GM12874 (cell line): ENCODE data around the gene EIF1AX.

Source experiments
- TF ChIP-seq, protein P1 (sequence below): IDR thresholded peaks from 2 replicates; pipeline ENCODE4 v1.5.1; 2011; ENCODE audit warnings: low read depth, mild to moderate bottlenecking, control low read depth, low read length, moderate library complexity; ENCODE audit not compliant: insufficient read depth

The EIF1AX gene

DNA sequence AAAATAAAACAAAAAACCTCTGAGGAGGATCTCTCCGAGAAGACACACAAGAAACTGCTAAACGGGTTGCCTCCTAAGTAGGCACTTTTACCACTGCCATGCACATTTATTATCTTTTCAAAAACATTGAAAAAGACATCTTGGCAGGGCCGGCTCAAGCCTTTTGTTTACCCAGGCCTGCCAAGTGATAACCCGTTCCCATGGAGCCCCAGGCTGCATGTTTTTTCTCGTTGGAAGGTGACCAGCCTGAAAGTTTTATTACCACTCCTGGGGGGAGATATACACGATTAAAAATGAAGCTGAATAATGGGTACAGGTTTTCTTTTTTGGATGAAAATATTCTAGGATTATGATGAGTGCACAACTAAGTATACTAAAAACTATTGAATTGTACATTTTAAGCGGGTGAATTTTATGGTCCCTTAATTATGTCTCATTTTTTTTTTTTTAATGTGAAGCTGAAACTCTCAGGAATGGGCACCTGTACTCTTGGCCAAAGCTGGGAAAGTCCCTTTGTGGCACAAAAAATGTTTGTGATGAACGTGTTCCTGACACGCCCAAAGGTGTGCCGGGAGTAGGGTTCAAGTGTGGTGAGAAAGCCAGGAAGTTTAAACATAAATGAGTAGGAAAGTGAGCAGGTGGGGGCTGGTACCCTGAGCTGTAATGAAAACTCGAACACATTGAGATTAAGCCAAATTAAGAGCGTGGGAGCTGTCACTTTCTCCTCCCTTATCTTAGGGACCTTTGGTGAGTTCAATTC lies 23.4 kb downstream of the EIF1AX start:
- TF ChIP-seq, protein P1, sequence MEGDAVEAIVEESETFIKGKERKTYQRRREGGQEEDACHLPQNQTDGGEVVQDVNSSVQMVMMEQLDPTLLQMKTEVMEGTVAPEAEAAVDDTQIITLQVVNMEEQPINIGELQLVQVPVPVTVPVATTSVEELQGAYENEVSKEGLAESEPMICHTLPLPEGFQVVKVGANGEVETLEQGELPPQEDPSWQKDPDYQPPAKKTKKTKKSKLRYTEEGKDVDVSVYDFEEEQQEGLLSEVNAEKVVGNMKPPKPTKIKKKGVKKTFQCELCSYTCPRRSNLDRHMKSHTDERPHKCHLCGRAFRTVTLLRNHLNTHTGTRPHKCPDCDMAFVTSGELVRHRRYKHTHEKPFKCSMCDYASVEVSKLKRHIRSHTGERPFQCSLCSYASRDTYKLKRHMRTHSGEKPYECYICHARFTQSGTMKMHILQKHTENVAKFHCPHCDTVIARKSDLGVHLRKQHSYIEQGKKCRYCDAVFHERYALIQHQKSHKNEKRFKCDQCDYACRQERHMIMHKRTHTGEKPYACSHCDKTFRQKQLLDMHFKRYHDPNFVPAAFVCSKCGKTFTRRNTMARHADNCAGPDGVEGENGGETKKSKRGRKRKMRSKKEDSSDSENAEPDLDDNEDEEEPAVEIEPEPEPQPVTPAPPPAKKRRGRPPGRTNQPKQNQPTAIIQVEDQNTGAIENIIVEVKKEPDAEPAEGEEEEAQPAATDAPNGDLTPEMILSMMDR = no peak

DNA sequence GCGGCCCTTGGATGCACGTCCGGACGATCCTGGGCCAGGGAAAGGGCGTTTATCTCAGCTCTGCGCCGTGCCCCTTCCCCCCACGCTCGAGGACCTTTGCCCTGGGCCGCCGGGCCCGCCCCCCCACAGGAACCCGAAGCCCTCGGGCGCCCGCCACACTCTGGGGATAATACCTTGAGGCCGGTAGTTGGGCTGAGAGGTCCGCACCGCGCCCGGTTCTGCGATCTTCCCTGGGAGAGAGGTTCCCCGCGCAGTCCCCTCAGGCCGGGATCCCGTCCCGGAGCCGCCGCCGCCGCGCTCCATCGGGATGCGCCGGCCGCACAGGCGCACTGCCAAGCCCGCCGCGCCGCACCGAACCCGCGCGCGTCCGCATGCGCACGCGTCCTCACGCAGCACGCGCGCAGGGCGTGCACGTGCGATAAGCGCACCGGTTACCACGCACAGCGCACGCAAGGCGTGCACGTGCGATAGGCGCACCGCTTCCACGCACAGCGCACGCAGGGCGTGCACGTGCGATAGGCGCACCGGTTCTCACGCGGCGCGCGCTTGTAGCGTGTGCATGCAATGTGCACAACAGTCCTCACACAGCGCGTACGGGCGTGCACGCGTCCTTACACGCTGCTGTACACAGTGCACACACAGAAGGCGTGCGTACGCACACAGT lies 24.9 kb downstream of the EIF1AX start, which contains the start of gene MAP7D2:
TSS of gene MAP7D2 (minus strand) at position 331 of the 664 bp plus-strand sequence. CDS start at position 303, 28 bp downstream.
- TF ChIP-seq, protein P1 = no peak

- TF ChIP-seq, protein P1 = no peak
Measured at GRCh38 chrX:20116087-20116576, 25.5 kb downstream of the EIF1AX start.

DNA sequence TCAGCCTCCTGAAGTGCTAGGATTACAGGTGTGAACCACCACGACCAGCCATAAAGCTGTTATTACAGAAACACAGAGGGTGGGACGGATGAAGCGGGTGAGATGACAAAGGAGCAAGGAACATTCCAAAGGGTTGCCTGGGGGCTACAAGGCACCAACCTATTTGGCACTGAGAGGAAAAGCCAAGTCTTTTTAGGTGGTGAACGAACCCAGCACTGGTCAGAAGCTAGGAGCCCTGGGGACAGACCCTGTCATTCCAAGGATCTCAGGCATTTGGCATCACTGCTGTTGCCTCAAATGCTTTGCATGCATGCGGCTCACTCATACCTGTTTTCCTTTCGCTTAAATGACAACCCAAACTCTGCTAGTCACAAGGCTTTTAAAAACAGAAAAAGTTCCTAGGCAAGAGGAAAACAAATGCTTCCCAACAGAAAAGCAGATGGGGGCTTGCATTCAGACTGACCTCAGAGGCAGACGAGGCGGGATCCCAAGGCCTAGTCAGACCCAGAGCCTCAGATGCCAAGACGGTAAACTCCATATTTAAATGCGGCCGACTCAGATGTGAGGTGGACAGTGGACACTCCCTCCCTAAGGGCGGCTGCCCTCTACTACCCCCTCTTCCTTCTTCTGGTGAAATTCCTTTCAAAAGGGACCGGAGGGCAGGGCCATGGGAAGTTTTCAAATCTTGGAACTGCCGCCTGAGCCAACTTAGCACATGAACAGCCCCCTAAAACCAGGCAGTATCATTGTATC lies 29.4 kb downstream of the EIF1AX start:
- TF ChIP-seq, protein P1 = no peak

DNA sequence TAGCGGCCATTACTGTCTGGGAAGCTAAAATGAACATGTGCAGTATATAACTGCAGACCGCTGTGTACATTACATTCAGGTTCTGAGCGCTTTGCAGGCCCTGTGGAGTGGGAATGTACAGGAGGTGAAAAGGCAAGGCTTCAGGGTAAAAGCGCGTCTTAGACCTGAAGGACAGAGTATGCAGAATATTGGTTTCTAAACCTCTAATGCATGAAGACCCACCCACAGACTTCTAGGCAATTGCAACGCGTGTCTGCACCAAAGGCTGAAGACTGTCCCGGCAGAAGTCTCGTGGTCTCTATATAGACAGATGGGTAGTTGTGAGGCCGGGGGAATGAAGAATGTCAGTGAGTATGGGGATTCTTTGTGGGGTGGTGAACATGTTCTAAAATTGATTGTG lies 30.4 kb downstream of the EIF1AX start:
- TF ChIP-seq, protein P1 = no peak

GRCh38 chrX:20101934-20102581 lies 39.6 kb downstream of the EIF1AX start:
- TF ChIP-seq, protein P1 = no peak

DNA sequence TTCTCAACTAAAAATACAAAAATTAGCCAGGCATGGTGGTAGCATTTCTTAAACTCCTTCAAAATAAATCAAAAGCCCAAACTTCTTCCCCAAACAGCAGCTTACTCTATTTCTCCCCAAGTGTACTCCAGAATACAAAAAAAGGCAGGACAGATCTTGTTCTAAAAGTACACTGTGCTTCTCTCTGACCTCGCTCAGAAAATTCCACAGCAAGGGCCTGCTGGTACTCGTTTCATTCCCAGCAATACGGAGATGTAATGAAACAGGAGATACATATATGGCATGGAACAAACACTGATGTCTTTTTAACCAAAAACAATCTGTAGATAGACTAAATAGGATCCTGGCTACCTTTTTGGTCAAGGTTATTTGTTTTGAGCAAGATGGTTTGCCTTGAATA lies 50.1 kb downstream of the EIF1AX start:
- TF ChIP-seq, protein P1 = no peak
